Natural killer cell treated with Interleukin-12 subunit alpha and Interleukin-12 subunit beta and Interleukin-15 and Interleukin-18, amount 100 ng/mL, for 72 hours (primary cell): Measurements from ENCODE around the gene STH. TPM values are rescaled to one million over a fixed set of nuclear protein-coding genes. Genes with fewer than 3 reads are reported as not detected.

Experiments
- ATAC-seq, 2 donors: fragments of 150-1000 bp; cut with Tn5 transposase in 1 of 2; sonication (Bioruptor Pico), chemical (Tn5 transposase) in 1 of 2; 2 replicates each; pipeline ENCODE4 v1.10.0; 2021
- DNase-seq: peaks from one replicate; pipeline ENCODE4 v3.0.0; 2022; ENCODE audit warnings: low spot score
- H3K27ac Mint-ChIP-seq, 2 donors: 1 replicate in 1 of 2; 2 replicates in 1 of 2; pipeline ENCODE4 v1.8.0; 2022; ENCODE audit warnings: mixed read lengths in 2 of 2, mild to moderate bottlenecking in 1 of 2, moderate library complexity in 1 of 2
- H3K27me3 Mint-ChIP-seq, 2 donors: 1 replicate in 1 of 2; 2 replicates in 1 of 2; pipeline ENCODE4 v1.8.0; 2022; ENCODE audit warnings: mixed read lengths in 2 of 2
- H3K36me3 Mint-ChIP-seq: one replicate; pipeline ENCODE4 v1.8.0; 2022; ENCODE audit warnings: mixed read lengths
- H3K4me1 Mint-ChIP-seq, 2 donors: 1 replicate in 1 of 2; 2 replicates in 1 of 2; pipeline ENCODE4 v1.8.0; 2022; ENCODE audit warnings: low read depth in 2 of 2, mixed read lengths in 2 of 2, mild to moderate bottlenecking in 1 of 2
- H3K4me3 Mint-ChIP-seq: one replicate; pipeline ENCODE4 v1.8.0; 2022; ENCODE audit warnings: mixed read lengths
- H3K9me3 Mint-ChIP-seq: 2 replicates; pipeline ENCODE4 v1.8.0; 2022; ENCODE audit warnings: mixed read lengths
- total RNA-seq, 2 donors: library from RNA; stranded (reverse); gene quantifications; one replicate each; pipeline ENCODE4 v1.2.3, GENCODE V29; 2022

STH gene
- total RNA-seq, 2 donors from 2014 or later, result not detected

GRCh38 chr17:45961206-45961605, 37.8 kb upstream of the STH start:
- peaks cover 3 to 6% of the 10 kb centered on the region in 2 donors for H3K27me3 Mint-ChIP-seq
- H3K27ac Mint-ChIP-seq, result no peak overlapping the region
- no peak overlapping the region for H3K4me3 Mint-ChIP-seq
- DNase-seq (peak; percentile 40), ATAC-seq (no peak)
- H3K36me3 Mint-ChIP-seq, result no peaks in the 10 kb centered on the region
- H3K9me3 Mint-ChIP-seq, result no peaks in the 10 kb centered on the region
- no peaks in the 10 kb centered on the region for H3K4me1 Mint-ChIP-seq

- no peaks in the 10 kb centered on the region for H3K36me3 Mint-ChIP-seq
- ATAC-seq, result no peak
- no peaks in the 10 kb centered on the region for H3K9me3 Mint-ChIP-seq
Measured at GRCh38 chr17:45962221-45962972, 36.7 kb upstream of the STH start.

DNA sequence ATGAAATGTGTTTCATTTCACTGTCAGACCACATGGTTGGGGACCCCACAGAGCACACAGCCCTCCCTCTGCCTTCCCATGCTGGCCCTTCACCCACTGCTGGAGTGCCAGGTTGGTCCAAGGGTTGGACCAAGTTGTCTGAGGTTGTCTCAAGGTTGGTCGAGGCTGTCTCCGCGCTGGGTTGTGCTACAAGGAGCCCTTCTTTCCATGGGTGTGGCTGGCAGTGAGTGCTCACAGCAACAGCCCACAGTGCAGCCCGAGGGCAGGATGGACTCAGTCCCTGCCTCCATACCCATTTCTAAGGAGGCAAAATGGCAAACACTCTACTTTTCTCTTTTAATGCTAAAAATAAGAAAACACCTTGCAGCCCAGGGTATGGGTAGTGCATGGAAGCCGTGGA, 35.8 kb upstream of the STH start:
- no peak overlapping the region for H3K4me3 Mint-ChIP-seq
- peaks cover 4 to 19% of the 10 kb centered on the region in 2 donors for H3K27me3 Mint-ChIP-seq
- H3K4me1 Mint-ChIP-seq, result peaks cover 4 to 6% of the 10 kb centered on the region in 2 donors
- ATAC-seq, result no peak
- H3K9me3 Mint-ChIP-seq, result no peaks in the 10 kb centered on the region
- H3K27ac Mint-ChIP-seq, result no peak overlapping the region
- no peaks in the 10 kb centered on the region for H3K36me3 Mint-ChIP-seq
- DNase-seq, result peak; percentile 34

More at GRCh38 chr17:45962221-45962972, 36.7 kb upstream of the STH start:
- H3K4me3 Mint-ChIP-seq, result no peak overlapping the region
- no peak overlapping the region for H3K27ac Mint-ChIP-seq
- peaks cover 3 to 11% of the 10 kb centered on the region in 2 donors for H3K27me3 Mint-ChIP-seq
- no peak for DNase-seq
- H3K4me1 Mint-ChIP-seq, result no peaks in the 10 kb centered on the region

DNA sequence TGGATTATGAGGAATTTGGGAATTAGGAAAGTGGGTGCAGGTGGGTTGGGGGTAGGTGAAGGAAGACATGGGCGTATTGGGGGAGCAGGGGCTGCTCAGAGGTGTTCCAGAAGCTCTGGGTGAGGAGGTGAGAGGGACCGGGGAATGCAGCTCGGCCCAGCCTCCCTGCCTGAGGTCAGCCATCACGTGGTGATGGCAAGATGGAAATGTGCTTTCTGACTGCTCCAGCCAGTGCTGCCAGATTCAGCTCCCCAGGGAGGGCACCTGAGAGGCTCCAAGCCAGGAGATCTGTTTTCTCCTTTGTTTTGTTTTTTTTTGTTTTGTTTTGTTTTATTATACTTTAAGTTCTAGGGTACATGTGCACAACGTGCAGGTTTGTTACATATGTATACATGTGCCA, 35.2 kb upstream of the STH start:
- Mint-ChIP-seq H3K9me3 (no peaks in the 10 kb centered on the region), H3K4me3 (no peak overlapping the region), H3K36me3 (no peaks in the 10 kb centered on the region), H3K27me3 (peaks cover 4 to 19% of the 10 kb centered on the region in 2 donors), H3K4me1 (peaks cover 4 to 6% of the 10 kb centered on the region in 2 donors), H3K27ac (no peak overlapping the region)
- no peak for DNase-seq
- ATAC-seq, result no peak

GRCh38 chr17:45964634-45965033, 34.4 kb upstream of the STH start:
- H3K36me3 Mint-ChIP-seq, result no peaks in the 10 kb centered on the region
- H3K27me3 Mint-ChIP-seq, result peaks cover 6 to 24% of the 10 kb centered on the region in 2 donors
- H3K4me3 Mint-ChIP-seq, result no peak overlapping the region
- ATAC-seq (no peak), DNase-seq (peak; percentile 26)
- H3K4me1 Mint-ChIP-seq, result peaks cover 4 to 6% of the 10 kb centered on the region in 2 donors
- peaks cover 1% of the 10 kb centered on the region for H3K9me3 Mint-ChIP-seq
- H3K27ac Mint-ChIP-seq, result no peak overlapping the region

- ATAC-seq, result no peak
- peaks cover 9 to 33% of the 10 kb centered on the region in 2 donors for H3K27me3 Mint-ChIP-seq
- H3K4me1 Mint-ChIP-seq, result peaks cover 4 to 6% of the 10 kb centered on the region in 2 donors
- DNase-seq, result no peak
- H3K27ac Mint-ChIP-seq, result no peak overlapping the region
- no peaks in the 10 kb centered on the region for H3K36me3 Mint-ChIP-seq
- H3K4me3 Mint-ChIP-seq, result no peak overlapping the region
- peaks cover 4% of the 10 kb centered on the region for H3K9me3 Mint-ChIP-seq
Measured at GRCh38 chr17:45965812-45966211, 33.2 kb upstream of the STH start.

DNA sequence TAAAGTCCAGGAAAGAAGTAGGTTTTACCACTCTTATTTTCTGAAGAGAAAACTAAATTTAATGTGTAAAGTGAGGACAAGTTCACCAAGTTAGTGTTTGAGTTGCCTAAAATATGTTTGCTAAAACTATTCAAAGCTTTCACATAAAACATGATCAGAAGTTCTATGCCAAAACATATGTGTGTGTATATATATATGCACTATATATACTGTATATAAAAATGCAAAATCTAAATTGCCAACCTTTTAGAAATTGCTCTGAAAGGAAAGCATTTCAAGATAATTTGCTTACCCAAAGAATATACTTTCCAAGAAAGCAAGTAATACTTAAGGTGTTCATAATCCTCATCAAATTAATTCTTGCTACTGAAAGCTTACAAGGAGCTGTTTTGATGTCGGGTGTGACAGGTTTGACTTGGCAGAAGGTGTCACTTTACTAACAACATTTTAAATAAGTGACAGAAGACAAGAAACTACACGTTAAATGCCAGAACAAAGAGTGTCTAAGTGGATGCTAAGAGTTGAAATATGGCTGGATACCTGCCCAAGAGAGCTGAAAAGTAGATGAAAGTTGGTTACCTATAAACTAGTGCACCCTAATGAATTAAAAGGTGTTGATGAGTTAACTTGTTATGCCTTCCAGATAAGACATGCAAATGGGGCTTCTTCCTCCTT, 32.3 kb upstream of the STH start:
- peaks cover 4 to 6% of the 10 kb centered on the region in 2 donors for H3K4me1 Mint-ChIP-seq
- H3K36me3 Mint-ChIP-seq, result no peaks in the 10 kb centered on the region
- H3K4me3 Mint-ChIP-seq, result no peak overlapping the region
- H3K27ac Mint-ChIP-seq, result no peak overlapping the region
- peaks cover 9 to 33% of the 10 kb centered on the region in 2 donors for H3K27me3 Mint-ChIP-seq
- ATAC-seq, result no peak
- no peak for DNase-seq
- H3K9me3 Mint-ChIP-seq, result peaks cover 4% of the 10 kb centered on the region

DNA sequence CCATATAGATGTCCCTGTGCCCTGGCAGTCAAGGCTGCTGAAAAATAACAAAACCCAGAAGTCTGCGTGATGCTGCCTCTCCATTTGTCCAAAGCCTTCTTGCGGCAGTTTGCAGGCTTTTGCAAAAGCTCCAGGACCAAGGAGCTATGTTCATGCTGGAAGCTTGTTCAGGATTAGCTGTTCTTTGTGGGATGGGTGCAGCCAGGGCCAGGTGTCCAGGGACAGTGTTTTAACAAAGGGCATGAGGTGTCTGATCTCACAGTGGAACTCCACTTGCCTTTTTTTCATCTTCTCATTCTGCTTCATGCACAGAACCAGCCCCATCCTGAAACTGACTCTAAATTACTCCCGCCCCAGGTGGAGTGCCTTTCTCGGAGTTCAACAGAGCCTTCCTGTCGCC, 31.7 kb upstream of the STH start:
- Mint-ChIP-seq H3K27ac (no peak overlapping the region), H3K9me3 (peaks cover 4% of the 10 kb centered on the region), H3K36me3 (no peaks in the 10 kb centered on the region), H3K27me3 (peaks cover 11 to 35% of the 10 kb centered on the region in 2 donors), H3K4me1 (peaks cover 4 to 6% of the 10 kb centered on the region in 2 donors), H3K4me3 (no peak overlapping the region)
- ATAC-seq, result no peak
- DNase-seq, result no peak

- H3K4me1 Mint-ChIP-seq, result peaks cover 4 to 6% of the 10 kb centered on the region in 2 donors
- H3K27ac Mint-ChIP-seq, result no peak overlapping the region
- DNase-seq (no peak), ATAC-seq (no peak)
- H3K27me3 Mint-ChIP-seq, result peaks cover 13 to 38% of the 10 kb centered on the region in 2 donors
- H3K9me3 Mint-ChIP-seq, result peaks cover 4% of the 10 kb centered on the region
- no peaks in the 10 kb centered on the region for H3K36me3 Mint-ChIP-seq
- H3K4me3 Mint-ChIP-seq, result no peak overlapping the region
Measured at GRCh38 chr17:45968732-45969131, 30.3 kb upstream of the STH start.

DNA sequence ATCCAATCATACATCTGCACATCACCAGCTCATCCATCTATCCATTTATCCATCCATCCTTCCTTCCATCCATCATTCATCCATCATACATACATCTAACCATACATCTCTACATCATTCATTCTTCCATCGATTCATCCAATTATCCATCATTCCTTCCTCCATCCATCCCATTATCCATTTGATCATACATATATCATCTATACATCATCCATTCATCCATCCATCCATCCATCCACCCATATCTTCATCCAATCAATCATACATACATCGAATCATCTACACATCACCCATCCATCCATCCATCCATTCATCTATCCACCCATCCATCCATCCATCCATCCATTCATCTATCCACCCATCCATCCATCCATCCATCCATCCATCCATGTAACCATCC, 29.3 kb upstream of the STH start:
- peaks cover 13 to 38% of the 10 kb centered on the region in 2 donors for H3K27me3 Mint-ChIP-seq
- no peak overlapping the region for H3K4me3 Mint-ChIP-seq
- no peak for DNase-seq
- H3K27ac Mint-ChIP-seq, result no peak overlapping the region
- H3K9me3 Mint-ChIP-seq, result peaks cover 4% of the 10 kb centered on the region
- ATAC-seq, result no peak
- H3K36me3 Mint-ChIP-seq, result no peaks in the 10 kb centered on the region
- H3K4me1 Mint-ChIP-seq, result peaks cover 4 to 6% of the 10 kb centered on the region in 2 donors

GRCh38 chr17:45970659-45971058, 28.4 kb upstream of the STH start:
- no peak overlapping the region for H3K27ac Mint-ChIP-seq
- no peaks in the 10 kb centered on the region for H3K36me3 Mint-ChIP-seq
- peaks cover 4% of the 10 kb centered on the region for H3K9me3 Mint-ChIP-seq
- H3K27me3 Mint-ChIP-seq, result peaks cover 13 to 37% of the 10 kb centered on the region in 2 donors
- DNase-seq (no peak), ATAC-seq (no peak)
- H3K4me3 Mint-ChIP-seq, result no peak overlapping the region
- H3K4me1 Mint-ChIP-seq, result peaks cover 4 to 6% of the 10 kb centered on the region in 2 donors

DNA sequence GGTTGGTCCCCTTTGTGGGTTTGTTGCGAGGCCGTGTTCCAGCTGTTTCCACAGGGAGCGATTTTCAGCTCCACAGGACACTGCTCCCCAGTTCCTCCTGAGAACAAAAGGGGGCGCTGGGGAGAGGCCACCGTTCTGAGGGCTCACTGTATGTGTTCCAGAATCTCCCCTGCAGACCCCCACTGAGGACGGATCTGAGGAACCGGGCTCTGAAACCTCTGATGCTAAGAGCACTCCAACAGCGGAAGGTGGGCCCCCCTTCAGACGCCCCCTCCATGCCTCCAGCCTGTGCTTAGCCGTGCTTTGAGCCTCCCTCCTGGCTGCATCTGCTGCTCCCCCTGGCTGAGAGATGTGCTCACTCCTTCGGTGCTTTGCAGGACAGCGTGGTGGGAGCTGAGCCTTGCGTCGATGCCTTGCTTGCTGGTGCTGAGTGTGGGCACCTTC, 27.3 kb upstream of the STH start:
- peak; percentile 53 for DNase-seq
- H3K27me3 Mint-ChIP-seq, result peaks cover 13 to 32% of the 10 kb centered on the region in 2 donors
- peaks cover 4 to 6% of the 10 kb centered on the region in 2 donors for H3K4me1 Mint-ChIP-seq
- no peaks in the 10 kb centered on the region for H3K36me3 Mint-ChIP-seq
- H3K9me3 Mint-ChIP-seq, result peaks cover 4% of the 10 kb centered on the region
- no peak overlapping the region for H3K4me3 Mint-ChIP-seq
- no peak overlapping the region for H3K27ac Mint-ChIP-seq
- no peak for ATAC-seq

GRCh38 chr17:45972531-45972930, 26.5 kb upstream of the STH start:
- Mint-ChIP-seq H3K27me3 (peaks cover 13 to 26% of the 10 kb centered on the region in 2 donors), H3K36me3 (no peaks in the 10 kb centered on the region), H3K4me3 (no peak overlapping the region), H3K4me1 (peaks cover 4 to 6% of the 10 kb centered on the region in 2 donors), H3K9me3 (peaks cover 4% of the 10 kb centered on the region), H3K27ac (no peak overlapping the region)
- ATAC-seq (no peak), DNase-seq (no peak)

GRCh38 chr17:45973099-45973780, 25.8 kb upstream of the STH start:
- no peak for ATAC-seq
- Mint-ChIP-seq H3K9me3 (peaks cover 4% of the 10 kb centered on the region), H3K27ac (no peak overlapping the region), H3K4me1 (no peaks in the 10 kb centered on the region), H3K4me3 (no peak overlapping the region), H3K36me3 (no peaks in the 10 kb centered on the region), H3K27me3 (peaks cover 9 to 20% of the 10 kb centered on the region in 2 donors)
- no peak for DNase-seq
